H9 (cell line): ENCODE measurements around the gene MZB1. TPM values are rescaled to one million over a fixed set of nuclear protein-coding genes. Genes with fewer than 3 reads are reported as not detected.

Source experiments
- DNase-seq: peaks from one replicate; pipeline ENCODE4 v3.0.0-alpha.2; 2017
- H2AFZ ChIP-seq: one replicate; pipeline ENCODE4 v1.6.1; 2013; ENCODE audit warnings: mild to moderate bottlenecking, low read length, control low read depth, moderate library complexity
- H2AK5ac ChIP-seq: 2 replicates; pipeline ENCODE4 v1.6.1; 2013; ENCODE audit warnings: low read length, control low read depth, mixed read lengths; ENCODE audit not compliant: insufficient read length
- H2BK120ac ChIP-seq: one replicate; pipeline ENCODE4 v1.6.1; 2013; ENCODE audit warnings: low read depth, mild to moderate bottlenecking, low read length, control low read depth, inconsistent platforms; ENCODE audit not compliant: poor library complexity, severe bottlenecking
- H2BK12ac ChIP-seq: 2 replicates; pipeline ENCODE4 v1.6.1; 2013; ENCODE audit warnings: low read length, control low read depth, mixed read lengths, low read depth; ENCODE audit not compliant: insufficient read length
- H2BK15ac ChIP-seq: 2 replicates; pipeline ENCODE4 v1.6.1; 2013; ENCODE audit warnings: low read depth, low read length, control low read depth
- H2BK20ac ChIP-seq: one replicate; pipeline ENCODE4 v1.6.1; 2013; ENCODE audit warnings: low read depth, mild to moderate bottlenecking, low read length, control low read depth, inconsistent platforms; ENCODE audit not compliant: poor library complexity, severe bottlenecking
- H2BK5ac ChIP-seq: 2 replicates; pipeline ENCODE4 v1.6.1; 2013; ENCODE audit warnings: low read length, control low read depth, mixed read lengths; ENCODE audit not compliant: insufficient read length
- H3K14ac ChIP-seq: 2 replicates; pipeline ENCODE4 v1.6.1; 2013; ENCODE audit warnings: low read length, control low read depth; ENCODE audit not compliant: insufficient read depth
- H3K18ac ChIP-seq: 2 replicates; pipeline ENCODE4 v1.6.1; 2013; ENCODE audit warnings: low read depth, mild to moderate bottlenecking, mixed read lengths, low read length, control low read depth; ENCODE audit not compliant: insufficient read length
- H3K23ac ChIP-seq: 2 replicates; pipeline ENCODE4 v1.6.1; 2013; ENCODE audit warnings: low read length, control low read depth, mixed read lengths, low read depth; ENCODE audit not compliant: insufficient read length
- H3K23me2 ChIP-seq: 2 replicates; pipeline ENCODE4 v1.6.1; 2013; ENCODE audit warnings: low read depth, mild to moderate bottlenecking, mixed read lengths, low read length, control low read depth; ENCODE audit not compliant: insufficient read length, poor library complexity, severe bottlenecking
- H3K27ac ChIP-seq: 2 replicates; pipeline ENCODE4 v1.5.1; 2013; ENCODE audit warnings: low read length, control low read depth, mixed read lengths, low read depth; ENCODE audit not compliant: insufficient read length
- H3K27me3 ChIP-seq: 2 replicates; pipeline ENCODE4 v1.6.1; 2013; ENCODE audit warnings: low read length, control low read depth, inconsistent platforms; ENCODE audit not compliant: insufficient read depth
- H3K4ac ChIP-seq: 2 replicates; pipeline ENCODE4 v1.6.1; 2013; ENCODE audit warnings: low read depth, mild to moderate bottlenecking, control low read depth, inconsistent platforms, low read length, moderate library complexity
- H3K4me1 ChIP-seq: 2 replicates; pipeline ENCODE4 v1.6.1; 2013; ENCODE audit warnings: low read length, control low read depth, inconsistent platforms; ENCODE audit not compliant: insufficient read depth
- H3K4me2 ChIP-seq: 2 replicates; pipeline ENCODE4 v1.6.1; 2013; ENCODE audit warnings: low read length, control low read depth, mixed read lengths; ENCODE audit not compliant: insufficient read length, insufficient read depth
- H3K56ac ChIP-seq: 2 replicates; pipeline ENCODE4 v1.6.1; 2013; ENCODE audit warnings: low read depth, mild to moderate bottlenecking, mixed read lengths, low read length, control low read depth; ENCODE audit not compliant: insufficient read length
- H3K79me1 ChIP-seq: 2 replicates; pipeline ENCODE4 v1.6.1; 2013; ENCODE audit warnings: low read depth, mild to moderate bottlenecking, moderate library complexity, low read length, control low read depth, inconsistent platforms; ENCODE audit not compliant: insufficient read depth, poor library complexity, severe bottlenecking
- H3K79me2 ChIP-seq: 2 replicates; pipeline ENCODE4 v1.6.1; 2013; ENCODE audit warnings: low read length, control low read depth, inconsistent platforms; ENCODE audit not compliant: insufficient read depth
- H3K9ac ChIP-seq: 2 replicates; pipeline ENCODE4 v1.6.1; 2013; ENCODE audit warnings: low read length, control low read depth, mixed read lengths; ENCODE audit not compliant: insufficient read length; ENCODE audit errors: extremely low read depth
- H3K9me3 ChIP-seq: one replicate; pipeline ENCODE4 v1.6.1; 2013; ENCODE audit warnings: low read depth, low read length, inconsistent platforms; ENCODE audit not compliant: control insufficient read depth
- H3T11ph ChIP-seq: one replicate; pipeline ENCODE4 v1.6.1; 2013; ENCODE audit warnings: mild to moderate bottlenecking, low read length, control low read depth, inconsistent platforms
- H4K20me1 ChIP-seq: one replicate; pipeline ENCODE4 v1.6.1; 2013; ENCODE audit not compliant: control insufficient read depth, insufficient read length, insufficient read depth
- H4K5ac ChIP-seq: 2 replicates; pipeline ENCODE4 v1.6.1; 2013; ENCODE audit warnings: low read depth, mild to moderate bottlenecking, mixed read lengths, low read length, control low read depth; ENCODE audit not compliant: insufficient read length
- H4K8ac ChIP-seq: replicated peaks from 2 replicates; pipeline ENCODE4 v1.6.1; 2013; ENCODE audit warnings: low read length, control low read depth, mixed read lengths, low read depth; ENCODE audit not compliant: insufficient read length
- H4K91ac ChIP-seq: 2 replicates; pipeline ENCODE4 v1.6.1; 2013; ENCODE audit warnings: low read depth, mild to moderate bottlenecking, moderate library complexity, mixed read lengths, low read length, control low read depth; ENCODE audit not compliant: insufficient read length
- H3K27ac Mint-ChIP-seq, 3 experiments: 2 replicates in 2 of 3; 3 replicates in 1 of 3; pipeline ENCODE4 v1.8.0; 2020 to 2021; ENCODE audit warnings: mixed read lengths in 3 of 3, mild to moderate bottlenecking in 1 of 3, moderate library complexity in 1 of 3
- H3K27me3 Mint-ChIP-seq: 2 replicates; pipeline ENCODE4 v1.8.0; 2021; ENCODE audit warnings: low read depth, mild to moderate bottlenecking, moderate library complexity, mixed read lengths
- H3K36me3 Mint-ChIP-seq, 3 experiments: 2 replicates in 2 of 3; 3 replicates in 1 of 3; pipeline ENCODE4 v1.8.0; 2020 to 2021; ENCODE audit warnings: low read depth in 3 of 3, mixed read lengths in 3 of 3; ENCODE audit not compliant: insufficient read depth in 1 of 3
- H3K4me1 Mint-ChIP-seq, 2 experiments: 2 replicates each; pipeline ENCODE4 v1.8.0; 2020; ENCODE audit warnings: mixed read lengths in 2 of 2
- H3K4me3 Mint-ChIP-seq, 2 experiments: 2 replicates in 1 of 2; 3 replicates in 1 of 2; pipeline ENCODE4 v1.8.0; 2020 to 2021; ENCODE audit warnings: mild to moderate bottlenecking in 2 of 2, mixed read lengths in 2 of 2, moderate library complexity in 1 of 2
- H3K9me3 Mint-ChIP-seq, 2 experiments: 2 replicates in 1 of 2; 3 replicates in 1 of 2; pipeline ENCODE4 v1.8.0; 2020; ENCODE audit warnings: mild to moderate bottlenecking in 2 of 2, mixed read lengths in 2 of 2, moderate library complexity in 1 of 2
- CTCF ChIP-seq: fragments of 200-600 bp; sonication (generic); conservative IDR thresholded peaks from 3 replicates; pipeline ENCODE4 v1.8.0; 2021; ENCODE audit warnings: antibody characterized with exemption, mild to moderate bottlenecking
- WGBS: extraction: QIAGEN DNeasy Blood & Tissue Kit; methylation state at CpG from one replicate; pipeline ENCODE4 v1.1.7; 2013; ENCODE audit warnings: missing lambda C conversion rate, low lambda C conversion rate, mixed read lengths; ENCODE audit not compliant: insufficient read length; ENCODE audit errors: extremely low coverage; 5-methylcytosine and 5-hydroxymethylcytosine counted together
- total RNA-seq: library from RNA; stranded (reverse); gene quantifications from 2 replicates; pipeline ENCODE4 v1.2.1, GENCODE V29; 2021

The MZB1 gene
- total RNA-seq, 1 experiment from 2014 or later: 0.31 TPM

DNA sequence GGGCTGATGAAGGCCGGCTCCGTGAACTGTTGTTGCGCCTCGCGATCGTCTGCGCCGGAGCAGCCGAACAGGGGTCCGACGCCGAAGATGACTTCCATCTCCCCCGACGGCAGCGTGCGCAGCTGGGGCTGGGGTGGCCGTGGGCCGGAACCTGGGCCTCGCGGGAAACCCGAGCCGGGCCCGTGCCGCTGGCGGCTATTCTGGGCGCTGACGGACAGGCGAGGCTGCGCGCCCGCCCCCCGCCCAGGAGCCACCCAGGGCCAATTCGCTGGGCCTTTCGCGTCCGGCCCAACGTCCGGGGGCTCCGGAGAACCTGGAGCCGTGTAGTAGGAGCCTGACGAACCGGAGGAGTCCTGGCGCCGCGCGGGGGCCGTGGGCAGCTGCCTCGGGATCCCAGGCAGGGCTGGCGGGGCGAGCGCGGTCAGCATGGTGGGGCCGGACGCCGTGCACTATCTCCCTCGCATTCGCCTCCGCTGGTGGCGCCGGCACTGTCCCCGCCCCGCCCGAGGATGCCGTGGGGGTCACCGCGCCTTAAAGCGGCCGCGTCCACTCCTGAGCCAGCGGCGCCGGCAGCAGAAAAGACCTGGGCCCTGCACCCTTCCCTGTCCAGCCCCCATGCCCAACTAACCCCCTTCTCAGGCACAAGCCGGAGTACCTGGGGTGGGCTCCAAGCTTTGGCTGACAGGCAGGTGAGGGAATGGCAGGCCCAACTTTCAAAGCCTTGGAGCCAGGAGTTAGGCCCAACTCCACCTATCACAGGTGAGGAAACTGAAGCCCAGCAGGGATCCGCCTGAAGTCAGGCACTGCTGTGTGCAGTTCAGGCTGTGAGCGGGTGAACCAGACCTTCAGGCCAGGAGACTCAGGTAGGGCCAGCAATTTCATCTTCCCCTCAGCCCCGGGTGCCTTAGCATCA, 5.2 kb upstream of the MZB1 start, which contains the start of gene PROB1:
Gene PROB1 (minus strand): TSS at position 451 of the 913 bp plus-strand sequence. CDS start 23 bp downstream, at position 428.
- no peak for TF ChIP-seq CTCF
- Histone ChIP-seq H2BK5ac (no peak within 1 kb of the TSS), H3K27me3 (peaks cover 8% of the 10 kb centered on the region), H2AFZ (no peak within 1 kb of the TSS), H4K5ac (no peak within 1 kb of the TSS), H2AK5ac (no peak within 1 kb of the TSS), H3K14ac (no peak within 1 kb of the TSS; the same call in 1 of the 2 replicates), H3K23ac (no peak within 1 kb of the TSS), H3K79me1 (no peaks in the 10 kb centered on the region), H4K20me1 (peaks cover 2% of the 10 kb centered on the region), H3K27ac (no peak within 1 kb of the TSS), H3K79me2 (no peaks in the 10 kb centered on the region), H3T11ph (no peak within 1 kb of the TSS), H2BK12ac (no peak within 1 kb of the TSS), H3K56ac (no peak within 1 kb of the TSS), H3K4me2 (peak within 1 kb of the TSS; percentile 85), H3K9ac (no peak within 1 kb of the TSS), H4K91ac (no peak within 1 kb of the TSS), H2BK15ac (no peak within 1 kb of the TSS), H3K9me3 (no peaks in the 10 kb centered on the region), H3K23me2 (peaks cover 22% of the 10 kb centered on the region), H3K4ac (no peak within 1 kb of the TSS), H2BK20ac (no peak within 1 kb of the TSS), H3K18ac (no peak within 1 kb of the TSS), H3K4me1 (peaks cover 4% of the 10 kb centered on the region; the same call in 1 of the 2 replicates), H2BK120ac (no peak within 1 kb of the TSS), H4K8ac (no peak within 1 kb of the TSS)
- peaks cover 4 to 15% (median 9%) of the 10 kb centered on the region in 3 experiments for H3K36me3 Mint-ChIP-seq
- peak within 1 kb of the TSS; percentile 79 to 88 for H3K4me3 Mint-ChIP-seq
- no peaks in the 10 kb centered on the region for H3K9me3 Mint-ChIP-seq
- no CpG with 5 or more reads among the region's 76 CpGs for WGBS
- DNase-seq: peak; percentile 61
- H3K27me3 Mint-ChIP-seq: peaks cover 31% of the 10 kb centered on the region
- H3K4me1 Mint-ChIP-seq: peaks cover 19 to 36% of the 10 kb centered on the region in 2 experiments
- H3K27ac Mint-ChIP-seq: no peak within 1 kb of the TSS
